HEK293T (cell line): ENCODE results near the gene HMCN2.

Experiments used
- CTCF ChIA-PET: fragments of 350-600 bp; formaldehyde crosslinking; extraction: SDS; loops from one replicate; lab custom pipeline; 2021; ENCODE audit warnings: antibody characterized with exemption, inconsistent platforms; lab: Yijun Ruan, JAX
- POLR2A ChIA-PET: fragments of 350-600 bp; formaldehyde crosslinking; extraction: SDS; loops from one replicate; lab custom pipeline; 2020; ENCODE audit warnings: antibody characterized with exemption, inconsistent platforms; lab: Yijun Ruan, JAX
- DNase-seq: peaks from one replicate; pipeline ENCODE4 v3.0.0; 2012; ENCODE audit warnings: mixed read lengths; ENCODE audit errors: extremely low spot score
- ARNT ChIP-seq: fragments of 450-650 bp; IDR thresholded peaks from 2 replicates; pipeline ENCODE4 v1.6.1; 2017; ENCODE audit warnings: mild to moderate bottlenecking
- BHLHE40 ChIP-seq: fragments of 450-650 bp; IDR thresholded peaks from 2 replicates; pipeline ENCODE4 v1.6.1; 2016; ENCODE audit warnings: mild to moderate bottlenecking, moderate library complexity, borderline replicate concordance
- CTBP1 ChIP-seq: fragments of 450-650 bp; IDR thresholded peaks from 2 replicates; pipeline ENCODE4 v1.6.1; 2016; ENCODE audit warnings: borderline replicate concordance
- ELF4 ChIP-seq: fragments of 450-650 bp; IDR thresholded peaks from 2 replicates; pipeline ENCODE4 v1.6.1; 2017; ENCODE audit warnings: antibody characterized with exemption
- FOXA1 ChIP-seq: fragments of 450-650 bp; IDR thresholded peaks from 2 replicates; pipeline ENCODE4 v1.6.1; 2016; ENCODE audit warnings: mild to moderate bottlenecking
- FOXK2 ChIP-seq: fragments of 450-650 bp; IDR thresholded peaks from 2 replicates; pipeline ENCODE4 v1.6.1; 2016; ENCODE audit warnings: mild to moderate bottlenecking
- FOXM1 ChIP-seq: fragments of 450-650 bp; IDR thresholded peaks from 2 replicates; pipeline ENCODE4 v1.6.1; 2017; ENCODE audit warnings: mild to moderate bottlenecking, borderline replicate concordance
- HDGF ChIP-seq: fragments of 450-650 bp; IDR thresholded peaks from 2 replicates; pipeline ENCODE4 v1.6.1; 2017; ENCODE audit warnings: antibody characterized with exemption, borderline replicate concordance
- L3MBTL2 ChIP-seq: fragments of 450-650 bp; conservative IDR thresholded peaks from 2 replicates; pipeline ENCODE4 v1.6.1; 2016; ENCODE audit warnings: mild to moderate bottlenecking
- LEF1 ChIP-seq: fragments of 450-650 bp; IDR thresholded peaks from 2 replicates; pipeline ENCODE4 v1.6.1; 2017; ENCODE audit warnings: mild to moderate bottlenecking, borderline replicate concordance
- NFRKB ChIP-seq: fragments of 450-650 bp; IDR thresholded peaks from 2 replicates; pipeline ENCODE4 v1.6.1; 2016; ENCODE audit warnings: mild to moderate bottlenecking, moderate library complexity
- PKNOX1 ChIP-seq: fragments of 450-650 bp; IDR thresholded peaks from 2 replicates; pipeline ENCODE4 v1.6.1; 2016
- SP1 ChIP-seq: fragments of 450-650 bp; IDR thresholded peaks from 2 replicates; pipeline ENCODE4 v1.6.1; 2017
- SUZ12 ChIP-seq: fragments of 450-650 bp; IDR thresholded peaks from 2 replicates; pipeline ENCODE4 v1.6.1; 2016; ENCODE audit warnings: mild to moderate bottlenecking
- TARDBP ChIP-seq: fragments of 450-650 bp; IDR thresholded peaks from 2 replicates; pipeline ENCODE4 v1.6.1; 2016
- ZNF384 ChIP-seq: fragments of 450-650 bp; IDR thresholded peaks from 2 replicates; pipeline ENCODE4 v1.6.1; 2016

The HMCN2 gene

GRCh38 chr9:130371196-130371966 lies 105.8 kb downstream of the HMCN2 start:
- CTCF ChIA-PET: no interaction called here
- POLR2A ChIA-PET: no interaction called here
- DNase-seq: no peak
- no peak for TF ChIP-seq ARNT
- TF ChIP-seq SP1: no peak

DNA sequence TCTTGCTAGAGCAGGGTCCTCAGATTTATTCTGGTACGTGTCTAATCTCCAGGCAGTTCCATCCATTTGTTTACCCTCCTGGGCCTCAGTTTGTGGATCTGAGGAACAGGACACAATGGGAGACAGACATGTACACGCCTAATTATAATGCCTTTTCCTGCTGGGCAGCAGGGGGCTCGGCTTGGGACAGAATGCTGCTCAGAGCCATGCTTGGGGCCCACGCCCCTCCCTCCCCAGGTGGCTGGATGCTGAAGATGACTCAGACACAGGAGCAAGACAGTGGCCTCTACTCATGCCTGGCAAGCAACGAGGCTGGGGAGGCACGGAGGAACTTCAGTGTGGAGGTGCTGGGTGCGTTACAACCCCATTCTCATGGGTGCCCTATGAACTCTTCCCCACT lies 106.5 kb downstream of the HMCN2 start:
- DNase-seq: no peak
- ChIA-PET CTCF (no interaction called here), POLR2A (no interaction called here)
- no peak for TF ChIP-seq BHLHE40
- TF ChIP-seq SP1: no peak
- no peak for TF ChIP-seq FOXA1
- no peak for TF ChIP-seq LEF1
- TF ChIP-seq PKNOX1: no peak
- no peak for TF ChIP-seq NFRKB
- TF ChIP-seq SUZ12: no peak
- TF ChIP-seq CTBP1: no peak
- no peak for TF ChIP-seq TARDBP
- TF ChIP-seq FOXM1: no peak
- TF ChIP-seq FOXK2: no peak
- TF ChIP-seq L3MBTL2: no peak

DNA sequence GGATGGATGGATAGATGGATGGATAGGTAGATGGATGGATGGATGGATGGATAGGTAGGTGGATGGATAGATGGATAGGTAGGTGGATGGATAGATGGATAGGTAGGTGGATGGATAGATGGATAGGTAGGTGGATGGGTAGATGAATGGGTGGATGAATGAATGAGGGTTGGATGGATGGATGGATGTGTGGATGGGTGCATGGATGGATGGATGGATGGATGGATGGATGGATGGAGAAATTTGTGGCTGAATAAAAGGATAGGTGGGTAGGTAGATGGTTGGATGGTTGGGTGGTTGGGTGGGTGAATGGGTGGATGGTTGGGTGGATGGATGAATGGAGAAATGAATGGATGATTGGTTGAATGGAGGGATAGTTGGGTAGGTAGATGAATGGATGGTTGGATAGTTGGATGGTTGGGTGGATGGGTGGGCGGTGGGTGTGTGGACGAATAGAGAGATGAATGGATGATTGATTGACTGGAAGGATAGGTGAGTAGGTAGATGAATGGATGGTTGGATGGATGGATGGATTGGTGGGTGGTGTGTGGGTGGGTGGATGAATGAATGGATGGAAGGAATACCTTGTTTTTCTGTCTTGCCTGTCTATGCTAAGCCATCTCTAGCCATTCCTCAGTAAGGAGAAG lies 108.2 kb downstream of the HMCN2 start:
- ChIA-PET CTCF (no interaction called here), POLR2A (no interaction called here)
- no peak for DNase-seq
- TF ChIP-seq ELF4 (no peak), NFRKB (no peak), TARDBP (no peak), FOXM1 (no peak), L3MBTL2 (no peak), ZNF384 (no peak), SP1 (no peak), ARNT (no peak), CTBP1 (no peak), PKNOX1 (no peak), FOXA1 (no peak), BHLHE40 (no peak), LEF1 (no peak), HDGF (no peak), SUZ12 (no peak), FOXK2 (no peak)

DNA sequence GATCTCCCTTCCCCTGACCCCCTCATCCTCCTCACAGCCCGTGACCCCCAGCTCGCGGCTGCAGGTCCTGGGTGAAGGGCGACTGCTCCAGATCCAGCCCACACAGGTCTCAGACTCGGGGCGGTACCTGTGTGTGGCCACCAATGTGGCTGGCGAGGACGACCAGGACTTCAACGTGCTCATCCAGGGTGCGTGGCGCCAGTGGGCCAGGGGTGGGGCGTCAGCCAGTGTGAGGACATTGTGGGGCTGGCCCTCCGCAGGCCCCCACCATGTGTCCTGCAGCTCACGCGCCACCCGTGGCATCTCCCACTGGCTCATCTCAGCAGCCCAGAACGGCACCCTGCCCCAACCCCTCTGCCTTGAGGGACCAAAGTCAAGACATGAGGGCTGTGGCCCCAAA lies 112.1 kb downstream of the HMCN2 start:
- no peak for DNase-seq
- ChIA-PET CTCF (interaction anchor here (0.6 kb wide), 2 partner anchors 178 to 539 kb away, joined by 3 to 5 read pairs; no protein-coding TSS in a partner anchor), POLR2A (no interaction called here)
- TF ChIP-seq ZNF384 (no peak), L3MBTL2 (no peak), HDGF (no peak), SP1 (no peak), PKNOX1 (no peak), BHLHE40 (no peak), FOXK2 (no peak), NFRKB (no peak), CTBP1 (no peak), TARDBP (no peak), FOXM1 (no peak), ARNT (no peak), ELF4 (no peak)

- no peak for DNase-seq
- POLR2A ChIA-PET: no interaction called here
- TF ChIP-seq FOXK2 (no peak), ARNT (no peak), HDGF (no peak), PKNOX1 (no peak), L3MBTL2 (no peak), SP1 (no peak), BHLHE40 (no peak), ELF4 (no peak), FOXM1 (no peak)
- CTCF ChIA-PET: no interaction called here
Measured at GRCh38 chr9:130378875-130379648, 113.5 kb downstream of the HMCN2 start.
